ENCODE measurements around the gene POLL. TPM values are rescaled to one million over a fixed set of nuclear protein-coding genes. Genes with fewer than 3 reads are reported as not detected.

The POLL gene
- total RNA-seq, 1 experiment from 2014 or later = 46.2 TPM

- TF ChIP-seq USF1 (CRISPR knock-in tag; IDR thresholded peaks at IDR 0.05) (no peak), ATF2 (CRISPR knock-in tag; IDR thresholded peaks at IDR 0.05; ENCODE audit: borderline replicate concordance, low read depth) (no peak)
Observed at GRCh38 chr10:101580486-101581399, 7.3 kb downstream of the POLL start (continued).

GRCh38 chr10:101579516-101579870, 8.6 kb downstream of the POLL start:
- Mint-ChIP-seq H3K36me3 (peaks cover 26% of the 10 kb centered on the region), H3K27ac (no peak overlapping the region), H3K9me3 (peaks cover 3% of the 10 kb centered on the region; the same call in 1 of the 2 replicates), H3K4me1 (peaks cover 19% of the 10 kb centered on the region), H3K27me3 (ENCODE audit: low read depth) (peaks cover 5% of the 10 kb centered on the region), H3K4me3 (no peak overlapping the region)
- no peak for ATAC-seq
- no peak for DNase-seq (ENCODE audit: low spot score)
- no peak for TF ChIP-seq SP1 (CRISPR knock-in tag; conservative IDR thresholded peaks at IDR 0.05)
- ChIA-PET CTCF (interaction anchor here (1.9 kb wide), 1 partner anchor 23 kb away, joined by 4 read pairs; no protein-coding TSS in a partner anchor), POLR2A (no interaction called here)

- Mint-ChIP-seq H3K27ac (no peak overlapping the region), H3K4me3 (no peak overlapping the region), H3K36me3 (peaks cover 23% of the 10 kb centered on the region), H3K27me3 (ENCODE audit: low read depth) (peaks cover 5% of the 10 kb centered on the region), H3K4me1 (peaks cover 25% of the 10 kb centered on the region), H3K9me3 (peaks cover 3% of the 10 kb centered on the region; the same call in 1 of the 2 replicates)
- ATAC-seq (no peak), DNase-seq (ENCODE audit: low spot score) (no peak)
- no peak for TF ChIP-seq USF1 (CRISPR knock-in tag; IDR thresholded peaks at IDR 0.05)
- no peak for TF ChIP-seq ZNF138 (CRISPR knock-in tag; conservative IDR thresholded peaks at IDR 0.05)
- TF ChIP-seq CDX4 (CRISPR knock-in tag; IDR thresholded peaks at IDR 0.05; ENCODE audit: borderline replicate concordance) = no peak
- TF ChIP-seq ZNF671 (CRISPR knock-in tag; IDR thresholded peaks at IDR 0.05) = no peak
- TF ChIP-seq TP53 (CRISPR knock-in tag; IDR thresholded peaks at IDR 0.05) = no peak
- no peak for TF ChIP-seq GTF2I (CRISPR knock-in tag; conservative IDR thresholded peaks at IDR 0.05)
- TF ChIP-seq TEAD4 (CRISPR knock-in tag; IDR thresholded peaks at IDR 0.05) = no peak
- TF ChIP-seq SOX15 (CRISPR knock-in tag; IDR thresholded peaks at IDR 0.05) = no peak
- no peak for TF ChIP-seq ZBTB21 (CRISPR knock-in tag; IDR thresholded peaks at IDR 0.05; ENCODE audit: borderline replicate concordance)
- no peak for TF ChIP-seq FOXP1 (CRISPR knock-in tag; IDR thresholded peaks at IDR 0.05; ENCODE audit: borderline replicate concordance)
- no peak for TF ChIP-seq ZNF232 (CRISPR knock-in tag; IDR thresholded peaks at IDR 0.05)
- ChIA-PET CTCF (interaction anchor here (1.9 kb wide), 1 partner anchor 24 kb away, joined by 4 read pairs; no protein-coding TSS in a partner anchor), POLR2A (no interaction called here)
Observed at GRCh38 chr10:101578803-101579515, 9.1 kb downstream of the POLL start.

GRCh38 chr10:101578192-101578591, 9.9 kb downstream of the POLL start:
- ChIA-PET CTCF (interaction anchor here (0.9 to 1.9 kb wide), 2 partner anchors 24 to 196 kb away, joined by 3 to 4 read pairs; no protein-coding TSS in a partner anchor), POLR2A (no interaction called here)
- Mint-ChIP-seq H3K4me1 (peaks cover 28% of the 10 kb centered on the region), H3K27ac (no peak overlapping the region; the same call in 1 of the 2 replicates), H3K4me3 (no peak overlapping the region), H3K9me3 (peaks cover 3% of the 10 kb centered on the region; the same call in 1 of the 2 replicates), H3K36me3 (peaks cover 20% of the 10 kb centered on the region), H3K27me3 (ENCODE audit: low read depth) (peaks cover 8% of the 10 kb centered on the region)
- no peak for ATAC-seq
- DNase-seq (ENCODE audit: low spot score) = no peak
- no peak for TF ChIP-seq NR1H2 (CRISPR knock-in tag; IDR thresholded peaks at IDR 0.05)
- no peak for TF ChIP-seq ZNF671 (CRISPR knock-in tag; IDR thresholded peaks at IDR 0.05)
- no peak for TF ChIP-seq MXD4 (CRISPR knock-in tag; IDR thresholded peaks at IDR 0.05; ENCODE audit: borderline replicate concordance)
- TF ChIP-seq ZNF121 (CRISPR knock-in tag; IDR thresholded peaks at IDR 0.05) = no peak
- no peak for TF ChIP-seq ZNF425 (CRISPR knock-in tag; conservative IDR thresholded peaks at IDR 0.05)
- TF ChIP-seq ZMAT4 (CRISPR knock-in tag; IDR thresholded peaks at IDR 0.05) = no peak

All from WTC11 (cell line).